Stimulated activated CD4-positive, alpha-beta T cell treated with anti-CD3 and anti-CD28 coated beads, Interleukin-4, amount 100 ng/mL, for 1 hour (primary cell): ENCODE measurements around the gene MYO16.
"Not testable (repeated sequence)": the region's sequence is repeated elsewhere in the genome, so short reads cannot be mapped to it uniquely, and the experiment has no call there.

Experiments
- DNase-seq: peaks from one replicate; pipeline ENCODE4 v3.0.0-alpha.2; 2020

The MYO16 gene

GRCh38 chr13:108991416-108991815 is 362.0 kb downstream of the MYO16 start:
- not testable (repeated sequence) for DNase-seq

- DNase-seq = no peak
Measured at GRCh38 chr13:108993346-108993745, 363.9 kb downstream of the MYO16 start.

- no peak for DNase-seq
Measured at GRCh38 chr13:108996430-108996829, 367.0 kb downstream of the MYO16 start.

- no peak for DNase-seq
Measured at GRCh38 chr13:109000207-109000606, 370.8 kb downstream of the MYO16 start.

GRCh38 chr13:109002934-109003333 is 373.5 kb downstream of the MYO16 start:
- DNase-seq = no peak

- no peak for DNase-seq
Measured at GRCh38 chr13:109007946-109008345, 378.5 kb downstream of the MYO16 start.

GRCh38 chr13:109009756-109010155 is 380.3 kb downstream of the MYO16 start:
- DNase-seq = no peak

GRCh38 chr13:109010912-109011311 is 381.5 kb downstream of the MYO16 start:
- no peak for DNase-seq

GRCh38 chr13:109012115-109012514 is 382.7 kb downstream of the MYO16 start:
- DNase-seq = no peak

GRCh38 chr13:109021558-109021957 is 392.1 kb downstream of the MYO16 start:
- DNase-seq = no peak

- DNase-seq = no peak
Measured at GRCh38 chr13:109024611-109025010, 395.2 kb downstream of the MYO16 start.

- DNase-seq = no peak
Measured at GRCh38 chr13:109026266-109026665, 396.9 kb downstream of the MYO16 start.

- no peak for DNase-seq
Measured at GRCh38 chr13:109028624-109029023, 399.2 kb downstream of the MYO16 start.

GRCh38 chr13:109033090-109033489 is 403.7 kb downstream of the MYO16 start:
- no peak for DNase-seq

- DNase-seq = no peak
Measured at GRCh38 chr13:109036078-109036780, 406.8 kb downstream of the MYO16 start.

GRCh38 chr13:109043636-109044035 is 414.2 kb downstream of the MYO16 start:
- DNase-seq = no peak

- DNase-seq = no peak
Measured at GRCh38 chr13:109055850-109056249, 426.4 kb downstream of the MYO16 start.

GRCh38 chr13:109058087-109058486 is 428.7 kb downstream of the MYO16 start:
- no peak for DNase-seq

- DNase-seq = no peak
Measured at GRCh38 chr13:109072505-109072904, 443.1 kb downstream of the MYO16 start.

GRCh38 chr13:109074436-109074835 is 445.0 kb downstream of the MYO16 start:
- DNase-seq = no peak

- DNase-seq = no peak
Measured at GRCh38 chr13:109074853-109075252, 445.4 kb downstream of the MYO16 start.

- no peak for DNase-seq
Measured at GRCh38 chr13:109087916-109088623, 458.7 kb downstream of the MYO16 start.

GRCh38 chr13:109088624-109088917 is 459.2 kb downstream of the MYO16 start:
- no peak for DNase-seq

- DNase-seq = no peak
Measured at GRCh38 chr13:109090796-109091195, 461.4 kb downstream of the MYO16 start.

GRCh38 chr13:109091249-109091648 is 461.8 kb downstream of the MYO16 start:
- no peak for DNase-seq
